Measurements from ENCODE around the gene PIK3R3.

Gene PIK3R3

GRCh38 chr1:46021046-46021996 lies 111.1 kb downstream of the PIK3R3 start:
- DNase-seq = no peak

DNA sequence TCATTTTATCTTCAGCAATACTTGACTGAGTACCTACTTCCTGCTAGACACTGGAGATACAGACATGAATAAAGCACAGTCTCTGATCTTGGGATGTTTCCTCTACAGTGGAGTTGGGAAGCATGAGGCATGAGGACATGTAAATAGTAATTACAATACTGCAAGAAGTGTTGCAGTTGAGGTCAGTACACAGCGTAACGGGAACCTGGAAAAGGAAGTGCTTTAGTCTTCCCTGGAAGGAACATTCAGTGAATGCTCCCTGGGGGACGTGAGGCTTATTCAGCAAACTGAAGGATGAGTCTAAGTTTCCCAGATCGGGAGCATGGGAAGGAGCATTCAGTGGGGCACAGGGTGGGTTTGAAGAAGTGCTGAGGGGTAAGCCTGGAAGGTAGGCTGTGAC lies 112.4 kb downstream of the PIK3R3 start:
- DNase-seq = no peak

DNA sequence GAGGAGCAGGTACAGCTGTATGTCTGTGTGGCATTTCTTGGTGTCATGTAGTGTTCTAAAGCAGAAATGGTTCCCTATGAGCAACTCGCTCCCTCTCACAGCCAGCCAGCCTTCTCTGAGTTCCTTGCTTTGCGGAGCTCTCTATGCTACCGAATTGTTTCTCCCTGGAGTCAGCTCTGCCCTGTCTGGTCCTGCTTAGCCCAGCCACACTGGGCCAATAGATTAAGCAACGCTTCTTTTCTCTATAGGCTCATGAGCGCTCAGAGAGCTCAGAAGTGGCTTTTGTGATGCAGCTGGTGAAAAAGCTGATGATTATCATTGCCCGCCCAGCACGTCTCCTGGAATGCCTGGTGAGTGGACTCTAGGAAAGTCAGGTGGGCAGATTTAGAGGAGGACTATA lies 113.1 kb downstream of the PIK3R3 start:
- DNase-seq = no peak

GRCh38 chr1:46017876-46018503 lies 114.4 kb downstream of the PIK3R3 start:
- no peak for DNase-seq

GRCh38 chr1:46013581-46013980 lies 118.8 kb downstream of the PIK3R3 start:
- no peak for DNase-seq

DNA sequence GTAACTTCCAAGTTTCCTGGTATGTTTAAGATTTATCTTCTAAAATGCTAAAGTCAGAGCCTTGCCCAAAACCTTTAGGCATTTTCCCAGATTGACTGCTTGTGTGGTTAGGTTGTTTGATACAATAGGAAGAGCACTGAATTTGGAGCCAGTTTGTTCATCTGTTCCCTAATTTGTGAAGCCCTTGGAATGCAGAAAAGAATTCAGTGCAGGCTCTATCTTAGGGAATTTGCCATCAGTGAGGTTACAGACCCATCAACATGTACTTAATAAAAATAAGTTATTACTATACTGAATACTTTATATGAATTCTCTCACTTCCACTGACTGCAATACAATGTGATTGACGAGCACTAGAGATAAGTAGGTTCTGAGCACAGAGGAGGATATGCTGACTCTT lies 120.2 kb downstream of the PIK3R3 start:
- DNase-seq = no peak

- no peak for DNase-seq
Measured at GRCh38 chr1:46011121-46011695, 121.2 kb downstream of the PIK3R3 start.

DNA sequence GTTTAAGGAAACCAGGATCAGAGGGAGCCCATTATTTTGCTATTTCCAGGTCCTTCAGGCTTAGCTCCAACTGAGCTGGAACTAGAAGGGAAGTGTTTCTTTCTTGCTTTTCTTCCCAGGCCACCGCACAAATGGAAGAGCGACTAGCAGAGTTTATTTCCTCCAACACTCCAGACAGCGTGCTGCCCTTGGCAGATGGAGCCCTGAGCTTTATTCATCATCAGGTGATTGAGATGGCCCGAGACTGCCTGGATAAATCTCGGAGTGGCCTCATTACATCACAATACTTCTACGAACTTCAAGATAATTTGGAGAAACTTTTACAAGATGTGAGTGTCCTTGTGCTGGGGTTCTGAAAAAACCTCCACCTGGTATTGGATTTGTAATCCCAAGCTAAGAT lies 121.8 kb downstream of the PIK3R3 start:
- DNase-seq = no peak

DNA sequence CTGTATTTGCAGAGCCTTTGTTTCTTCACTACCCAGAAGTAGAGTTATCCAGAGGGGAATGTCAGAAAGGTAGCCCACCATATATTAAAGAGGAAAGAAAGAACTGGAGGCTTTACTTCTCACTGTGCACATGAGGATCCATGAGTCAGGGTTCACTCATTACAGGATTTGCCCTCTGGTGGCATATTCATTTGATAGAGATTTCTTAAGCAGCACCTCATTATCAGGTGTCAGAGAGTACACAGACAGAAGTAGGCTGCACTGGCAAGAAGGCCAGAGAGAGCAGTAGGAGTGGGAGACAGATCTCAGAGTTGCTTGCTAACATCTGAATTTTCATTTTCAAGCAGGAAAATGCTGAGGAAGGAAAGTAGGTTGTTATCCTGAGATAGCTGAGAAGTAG lies 123.8 kb downstream of the PIK3R3 start:
- no peak for DNase-seq

GRCh38 chr1:46005594-46005993 lies 126.8 kb downstream of the PIK3R3 start:
- DNase-seq = no peak

- DNase-seq = no peak
Measured at GRCh38 chr1:46004492-46004891, 127.9 kb downstream of the PIK3R3 start.

- DNase-seq = no peak
Measured at GRCh38 chr1:46003315-46003714, 129.1 kb downstream of the PIK3R3 start.

GRCh38 chr1:46002551-46003150 lies 129.8 kb downstream of the PIK3R3 start:
- no peak for DNase-seq

GRCh38 chr1:46001081-46001785 lies 131.2 kb downstream of the PIK3R3 start:
- DNase-seq = no peak

- DNase-seq = no peak
Measured at GRCh38 chr1:45999507-45999906, 132.9 kb downstream of the PIK3R3 start.

DNA sequence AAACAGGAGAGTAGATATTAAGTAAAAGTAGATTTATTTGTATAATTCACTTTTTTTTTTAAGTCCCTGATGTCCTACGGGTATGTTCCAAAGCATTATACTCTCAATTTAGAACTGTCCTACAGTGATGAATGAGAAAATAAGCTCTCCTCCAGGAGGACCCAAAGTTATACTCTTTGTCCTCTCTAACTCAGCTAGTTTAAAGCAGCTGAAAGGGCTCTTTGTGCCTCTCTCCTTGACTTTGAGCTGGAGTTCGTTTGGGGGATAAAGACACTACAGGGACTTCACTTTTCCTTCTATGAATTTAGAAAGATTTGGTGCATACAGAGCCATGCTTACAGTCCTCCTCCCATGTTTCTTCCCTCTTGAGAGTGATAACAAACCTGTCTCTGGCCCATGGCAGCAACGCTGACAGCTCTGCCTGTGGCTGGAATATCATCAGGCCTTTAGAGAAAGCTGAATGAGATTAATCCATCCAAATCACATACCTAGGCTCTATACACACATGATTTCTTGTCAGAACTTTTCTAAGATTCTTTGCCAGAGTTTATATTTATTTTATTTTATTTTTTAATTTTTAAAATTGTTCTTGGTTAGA lies 134.3 kb downstream of the PIK3R3 start:
- DNase-seq = no peak

- DNase-seq = no peak
Measured at GRCh38 chr1:45995298-45995697, 137.1 kb downstream of the PIK3R3 start.

GRCh38 chr1:45994423-45994822 lies 138.0 kb downstream of the PIK3R3 start:
- DNase-seq = no peak

All from T-helper 1 cell (primary cell).